GM18499 (cell line): ENCODE results near the gene TEAD3.

Experiments
- ATAC-seq: cut with Tn5 transposase; IDR thresholded peaks from one replicate; pipeline ENCODE4 v1.9.1; 2021; ENCODE audit warnings: moderate number of reproducible peaks; ENCODE audit not compliant: insufficient read depth, unreplicated experiment

The TEAD3 gene

GRCh38 chr6:35493307-35493983 is 3.4 kb downstream of the TEAD3 start:
- ATAC-seq: no peak

- no peak for ATAC-seq
Measured at GRCh38 chr6:35492974-35493284, 4.0 kb downstream of the TEAD3 start.

- ATAC-seq: no peak
Measured at GRCh38 chr6:35492258-35492973, 4.5 kb downstream of the TEAD3 start.

- ATAC-seq: no peak
Measured at GRCh38 chr6:35491558-35492257, 5.2 kb downstream of the TEAD3 start.

- no peak for ATAC-seq
Measured at GRCh38 chr6:35490821-35491557, 5.9 kb downstream of the TEAD3 start.

GRCh38 chr6:35489995-35490791 is 6.7 kb downstream of the TEAD3 start:
- ATAC-seq: no peak

- no peak for ATAC-seq
Measured at GRCh38 chr6:35489066-35489465, 7.8 kb downstream of the TEAD3 start.

GRCh38 chr6:35488517-35488862 is 8.4 kb downstream of the TEAD3 start:
- ATAC-seq: no peak

GRCh38 chr6:35487658-35488516 is 9.0 kb downstream of the TEAD3 start:
- ATAC-seq: no peak

- ATAC-seq: no peak
Measured at GRCh38 chr6:35486005-35486925, 10.6 kb downstream of the TEAD3 start.

GRCh38 chr6:35485402-35485877 is 11.4 kb downstream of the TEAD3 start:
- no peak for ATAC-seq

GRCh38 chr6:35484921-35485392 is 11.9 kb downstream of the TEAD3 start:
- ATAC-seq: no peak

GRCh38 chr6:35483893-35484645 is 12.8 kb downstream of the TEAD3 start:
- ATAC-seq: no peak

GRCh38 chr6:35483490-35483889 is 13.4 kb downstream of the TEAD3 start:
- no peak for ATAC-seq

- no peak for ATAC-seq
Measured at GRCh38 chr6:35483062-35483461, 13.8 kb downstream of the TEAD3 start.

- ATAC-seq: no peak
Measured at GRCh38 chr6:35481226-35481625, 15.7 kb downstream of the TEAD3 start.

GRCh38 chr6:35480176-35480575 is 16.7 kb downstream of the TEAD3 start:
- no peak for ATAC-seq
